Smooth muscle cell of the brain vasculature (primary cell): ENCODE data around the gene ZFPM1.

Experiments used
- DNase-seq: peaks from one replicate; pipeline ENCODE4 v3.0.0-alpha.2; 2012; ENCODE audit warnings: low read depth, low spot score

ZFPM1 gene

GRCh38 chr16:88497561-88498462 lies 44.7 kb downstream of the ZFPM1 start:
- no peak for DNase-seq

DNA sequence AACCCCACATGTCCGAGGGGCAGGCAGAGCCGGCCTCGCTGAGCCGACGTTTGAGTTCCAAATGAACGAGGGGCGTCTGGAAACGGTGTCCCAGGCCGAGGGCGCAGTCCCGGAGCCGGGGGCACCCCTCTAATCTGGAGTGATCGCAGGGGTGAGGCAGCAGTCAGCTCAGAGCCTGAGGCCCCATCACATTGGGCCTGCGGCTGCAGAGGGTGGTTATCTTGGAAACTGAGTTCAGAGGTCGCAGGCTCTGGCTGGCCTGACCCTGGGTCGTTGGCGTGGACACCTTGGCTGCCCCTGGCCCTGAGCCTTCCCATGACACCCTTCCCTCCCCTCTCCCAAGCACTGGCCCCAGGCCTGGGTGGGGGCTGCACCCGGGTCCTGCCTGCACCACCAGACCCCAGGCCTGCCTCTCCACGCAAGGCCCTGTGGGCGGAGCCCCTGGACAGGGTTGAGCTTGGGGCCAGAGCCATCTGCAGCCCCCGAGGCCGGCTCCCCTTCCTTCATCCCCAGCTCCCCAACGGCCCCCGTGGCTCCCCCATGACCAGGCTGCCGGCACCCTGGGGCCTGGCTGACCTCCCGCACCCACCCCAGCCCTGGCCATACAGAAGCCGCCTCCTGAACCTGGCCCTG lies 45.6 kb downstream of the ZFPM1 start:
- DNase-seq: no peak

- DNase-seq: no peak
These were observed 46.2 kb downstream of the ZFPM1 start for GRCh38 chr16:88499292-88499691.

GRCh38 chr16:88499836-88500251 lies 46.8 kb downstream of the ZFPM1 start:
- DNase-seq: no peak

DNA sequence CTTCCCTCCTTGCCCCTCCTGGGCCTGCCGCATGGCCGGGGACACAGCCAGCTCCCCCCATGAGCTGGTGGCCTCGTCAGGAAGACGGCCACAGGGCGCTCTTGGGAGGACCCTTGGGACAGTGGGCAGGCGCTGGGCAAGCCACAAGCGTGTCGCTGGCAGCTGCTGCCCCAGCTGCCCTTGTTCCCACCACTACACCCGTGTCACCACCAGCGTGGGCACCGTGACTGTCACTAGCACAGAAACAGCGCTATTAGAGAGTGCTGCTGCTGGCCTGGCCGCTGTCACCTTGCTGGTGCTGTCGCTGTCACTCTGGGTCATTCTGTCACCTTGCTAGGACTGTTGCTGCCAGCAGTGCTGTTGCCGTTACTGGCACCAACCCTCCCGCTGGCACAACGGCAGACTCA lies 47.2 kb downstream of the ZFPM1 start:
- no peak for DNase-seq

DNA sequence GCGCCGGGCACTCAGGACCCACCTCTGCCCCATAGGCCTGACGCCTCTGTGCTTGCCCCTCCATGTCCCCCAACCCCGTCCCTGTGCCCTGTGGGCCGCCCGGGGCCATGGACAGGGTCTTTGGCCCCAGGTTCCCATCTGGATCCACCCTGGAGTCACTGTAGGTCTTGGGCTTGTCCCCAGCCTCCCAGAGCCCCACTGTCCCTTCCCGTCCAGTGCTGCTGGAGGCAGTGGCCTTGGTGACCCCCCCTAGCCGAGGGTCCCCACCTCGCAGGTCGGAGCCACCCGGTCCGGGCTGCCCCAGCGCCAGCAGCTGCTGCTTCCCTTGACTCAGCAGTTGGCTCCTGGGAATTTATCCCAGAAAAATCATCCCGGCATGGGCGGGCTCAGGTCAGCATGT lies 49.3 kb downstream of the ZFPM1 start:
- no peak for DNase-seq

GRCh38 chr16:88502776-88503280 lies 49.7 kb downstream of the ZFPM1 start:
- no peak for DNase-seq

- DNase-seq: no peak
These were observed 50.3 kb downstream of the ZFPM1 start for GRCh38 chr16:88503374-88503770.

- DNase-seq: no peak
These were observed 50.9 kb downstream of the ZFPM1 start for GRCh38 chr16:88503771-88504488.

GRCh38 chr16:88504489-88505404 lies 51.7 kb downstream of the ZFPM1 start:
- no peak for DNase-seq

- DNase-seq: no peak
These were observed 52.5 kb downstream of the ZFPM1 start for GRCh38 chr16:88505405-88506082.

DNA sequence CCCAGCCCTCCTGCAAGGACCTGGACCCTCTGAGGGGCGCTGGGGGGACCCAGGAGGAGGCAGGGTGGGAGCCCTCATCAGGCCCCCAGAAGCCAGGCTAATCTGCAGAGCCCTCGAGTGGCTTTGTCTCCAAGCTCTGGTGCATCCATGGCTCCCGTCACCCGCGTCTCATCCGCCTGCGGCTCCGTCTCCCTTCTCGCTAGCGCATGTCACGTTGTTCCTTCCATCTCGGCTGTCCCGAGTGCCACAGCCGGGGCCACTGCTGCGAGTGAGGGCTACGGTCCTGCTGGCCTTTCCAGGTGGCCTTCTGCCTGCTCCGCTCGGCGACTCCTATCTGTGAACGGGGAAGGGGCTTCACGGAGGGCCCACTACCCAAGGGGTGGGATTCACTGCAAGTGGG lies 53.6 kb downstream of the ZFPM1 start:
- no peak for DNase-seq

DNA sequence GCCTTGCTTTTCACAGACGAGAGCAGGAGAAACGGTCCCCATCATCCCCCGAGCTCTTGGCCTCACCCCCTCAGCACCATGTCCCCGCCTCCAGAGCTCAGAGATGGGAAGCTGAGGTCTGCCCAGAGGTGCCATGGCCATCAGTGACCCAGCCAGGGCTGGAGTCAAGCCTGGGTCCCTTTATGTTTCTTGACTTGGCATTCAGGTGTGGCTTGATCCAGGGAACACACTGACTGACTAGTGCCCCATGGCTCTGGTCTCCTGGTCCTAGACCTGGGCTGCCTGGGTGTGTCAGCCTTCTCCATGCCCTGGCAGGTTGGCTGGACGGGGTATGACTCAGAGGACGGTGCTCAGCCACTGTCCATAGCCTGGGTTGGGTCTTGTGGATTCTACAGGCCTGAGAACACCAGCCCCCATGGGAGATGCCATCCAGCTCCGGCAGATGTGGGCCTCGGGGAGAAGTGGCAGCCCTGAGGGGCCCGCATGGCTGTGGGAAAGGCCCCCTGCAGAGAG lies 54.2 kb downstream of the ZFPM1 start:
- DNase-seq: no peak

DNA sequence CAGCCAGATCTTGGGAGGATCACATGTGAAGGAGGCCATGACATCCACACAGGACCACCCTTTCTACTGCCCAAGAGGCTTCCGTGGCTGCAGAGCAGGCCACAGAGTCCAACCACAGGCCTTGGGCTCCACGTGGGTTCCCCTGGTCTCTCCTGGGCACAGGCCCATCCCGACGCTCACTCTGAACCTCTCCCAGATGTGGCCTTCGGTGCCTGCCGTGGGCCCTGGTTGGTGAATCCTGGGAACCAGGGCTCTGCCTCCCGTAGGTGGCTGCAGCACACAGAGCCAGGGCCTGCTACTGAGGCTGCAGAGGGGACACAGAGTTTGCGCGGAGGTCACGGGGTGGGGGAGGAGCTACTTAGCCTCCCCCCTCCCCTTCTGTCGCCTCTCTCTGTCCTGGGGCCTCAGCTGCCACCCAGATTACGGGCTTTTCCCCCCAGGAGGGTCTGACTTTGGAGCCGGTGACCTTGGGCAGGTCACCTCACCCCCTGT lies 55.3 kb downstream of the ZFPM1 start:
- DNase-seq: no peak

DNA sequence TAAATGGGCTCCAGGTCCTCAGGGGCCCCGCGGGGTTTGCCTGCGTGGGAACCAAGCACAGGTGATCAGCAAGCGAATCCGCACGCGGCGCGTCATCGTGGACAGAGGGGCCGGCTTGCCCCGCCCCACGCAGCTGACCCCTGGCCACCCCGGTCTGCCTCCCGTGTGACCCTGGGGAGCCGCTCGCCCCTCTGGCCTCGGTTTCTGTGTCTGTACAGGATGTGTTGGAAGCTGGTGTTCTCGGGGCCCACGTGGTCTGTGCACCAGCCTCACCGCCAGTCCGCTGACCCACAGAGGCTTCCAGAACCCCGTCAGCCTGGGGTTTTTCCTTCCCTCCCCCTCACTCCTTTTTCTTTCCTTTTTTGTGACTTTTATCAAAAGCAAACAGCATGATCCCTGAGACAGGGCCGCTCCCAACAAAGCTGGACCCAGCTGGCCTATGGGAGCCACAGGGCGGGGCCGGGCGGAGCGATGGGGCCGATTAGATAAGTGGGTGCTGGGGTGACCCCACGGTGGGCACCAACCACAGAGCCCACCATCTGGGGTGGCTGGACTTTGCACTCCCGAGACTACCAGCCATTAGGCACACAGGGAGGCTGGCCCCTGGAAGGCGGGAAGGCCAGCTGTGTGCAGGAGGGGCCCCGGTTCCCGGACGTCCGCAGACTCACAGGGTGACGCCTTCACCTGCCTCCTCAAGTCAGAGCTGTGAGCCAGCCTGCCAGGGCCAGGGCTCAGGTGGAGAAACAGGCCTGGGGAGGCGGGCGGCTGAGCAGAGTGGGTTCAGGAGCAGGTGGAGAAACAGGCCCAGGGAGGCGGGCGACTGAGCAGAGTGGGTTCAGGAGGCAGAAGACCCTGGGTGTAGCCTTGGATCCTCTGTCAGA lies 56.0 kb downstream of the ZFPM1 start:
- no peak for DNase-seq

DNA sequence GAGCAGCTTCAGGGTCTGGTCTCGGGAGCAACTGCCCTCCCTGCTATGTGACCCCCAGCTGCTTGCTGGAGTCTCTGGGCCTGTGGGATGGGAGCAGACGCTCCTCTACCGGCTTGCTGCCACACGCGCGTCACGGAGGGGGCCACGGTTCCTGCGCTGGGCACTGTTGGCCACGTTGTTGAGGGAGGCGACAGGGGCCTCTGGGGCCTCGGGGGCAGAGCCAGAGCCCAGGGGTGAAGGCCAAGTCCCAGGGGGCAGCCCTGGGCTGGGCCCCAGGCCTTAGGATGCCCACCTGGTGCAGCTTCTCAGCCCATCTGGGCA lies 56.6 kb downstream of the ZFPM1 start:
- DNase-seq: no peak

DNA sequence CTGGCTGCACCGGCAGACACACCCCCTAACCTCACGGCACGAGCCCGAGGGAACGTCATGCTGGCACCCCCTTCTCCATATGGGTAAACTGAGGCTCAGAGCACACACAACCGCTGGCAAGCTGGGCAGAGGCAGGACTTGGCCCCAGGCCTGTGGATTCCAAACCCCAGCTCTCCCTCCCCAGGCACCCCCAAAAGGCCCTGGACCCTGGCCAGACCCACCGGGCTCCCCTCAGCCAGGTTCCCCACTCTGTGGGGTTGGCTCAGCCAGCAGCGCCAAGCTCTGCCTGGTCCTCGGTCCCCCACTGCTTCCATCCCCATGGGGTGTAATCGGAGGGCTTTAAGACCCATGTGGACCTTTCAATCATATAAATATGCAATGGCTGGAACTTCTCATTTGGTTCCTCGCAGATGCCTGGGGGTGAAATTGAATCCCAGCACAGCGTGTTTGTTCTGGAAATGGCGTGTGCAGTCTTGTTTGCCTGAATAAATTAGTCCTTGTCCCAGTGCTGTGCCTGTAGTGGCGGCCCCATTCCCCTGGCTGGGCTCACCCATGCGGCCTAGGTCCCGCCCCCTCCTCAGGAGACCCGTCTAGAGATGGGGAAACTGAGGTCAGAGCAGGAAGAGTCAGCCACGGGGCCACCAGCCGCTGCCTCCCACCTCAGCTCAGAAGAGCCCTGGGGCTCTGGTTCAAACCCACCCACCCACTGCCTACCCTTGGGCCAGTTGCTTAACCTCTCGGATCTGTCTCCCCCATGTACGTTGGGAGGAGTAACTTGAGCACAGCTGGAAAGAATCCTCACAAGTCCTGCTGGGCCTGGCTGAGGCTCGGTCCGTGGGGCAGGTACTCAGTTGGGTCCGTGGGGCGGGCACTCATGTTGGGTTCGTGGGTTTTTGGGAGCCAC lies 57.3 kb downstream of the ZFPM1 start:
- no peak for DNase-seq

DNA sequence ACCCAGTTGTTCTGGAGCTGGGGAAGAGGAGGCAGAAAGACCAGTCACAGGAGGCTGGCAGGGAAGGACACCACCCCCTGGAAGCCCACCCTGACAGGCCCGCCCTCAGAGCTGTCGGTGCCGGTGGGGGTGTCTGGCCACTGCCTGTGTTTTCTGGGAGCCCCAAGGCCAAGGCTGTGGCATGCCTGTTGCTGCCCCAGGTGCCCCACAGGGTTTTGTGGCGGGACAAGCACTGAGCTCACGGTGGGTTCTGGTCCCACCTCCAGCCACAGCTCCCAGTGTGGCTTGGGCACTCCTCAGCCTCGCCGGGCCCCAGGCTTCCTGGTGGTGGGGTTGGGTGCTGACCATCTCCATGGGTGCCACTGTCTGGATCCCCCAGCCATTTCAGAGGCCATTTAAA lies 58.0 kb downstream of the ZFPM1 start:
- no peak for DNase-seq
